Measurements from ENCODE around the gene EPS8L2.

GRCh38 chr11:708511-708910 is 2.5 kb downstream of the EPS8L2 start:
- no peak for TF ChIP-seq CTCF (IDR thresholded peaks at IDR 0.05)
- TF ChIP-seq POLR2A (IDR thresholded peaks at IDR 0.05), result no peak
